ENCODE data around the gene CACNA1H.

Gene CACNA1H

GRCh38 chr16:1126586-1126985 lies 26.3 kb upstream of the CACNA1H start:
- DNase-seq (ENCODE audit: low spot score), result no peak
- H3K4me3 ChIP-seq, result no peak overlapping the region
- H3K27ac ChIP-seq, result no peak overlapping the region
- TF ChIP-seq CTCF (IDR thresholded peaks at IDR 0.05), result no peak

- no peak overlapping the region for H3K27ac ChIP-seq
- DNase-seq (ENCODE audit: low spot score), result no peak
- no peak for TF ChIP-seq CTCF (IDR thresholded peaks at IDR 0.05)
- no peak overlapping the region for H3K4me3 ChIP-seq
Observed at GRCh38 chr16:1127101-1127500, 25.8 kb upstream of the CACNA1H start.

- no peak for TF ChIP-seq CTCF (IDR thresholded peaks at IDR 0.05)
Observed at GRCh38 chr16:1127971-1128715, 24.8 kb upstream of the CACNA1H start.

GRCh38 chr16:1129106-1129960 lies 23.6 kb upstream of the CACNA1H start:
- no peak for TF ChIP-seq CTCF (IDR thresholded peaks at IDR 0.05)
- H3K4me3 ChIP-seq, result no peak overlapping the region
- DNase-seq (ENCODE audit: low spot score), result no peak
- no peak overlapping the region for H3K27ac ChIP-seq

More at GRCh38 chr16:1127971-1128715, 24.8 kb upstream of the CACNA1H start:
- Histone ChIP-seq H3K4me3 (no peak overlapping the region), H3K27ac (no peak overlapping the region)
- no peak for DNase-seq (ENCODE audit: low spot score)

GRCh38 chr16:1130382-1130781 lies 22.5 kb upstream of the CACNA1H start:
- DNase-seq (ENCODE audit: low spot score), result no peak
- Histone ChIP-seq H3K27ac (no peak overlapping the region), H3K4me3 (no peak overlapping the region)
- no peak for TF ChIP-seq CTCF (IDR thresholded peaks at IDR 0.05)

- Histone ChIP-seq H3K27ac (no peak overlapping the region), H3K4me3 (no peak overlapping the region)
- TF ChIP-seq CTCF (IDR thresholded peaks at IDR 0.05), result no peak
- no peak for DNase-seq (ENCODE audit: low spot score)
Observed at GRCh38 chr16:1131378-1131994, 21.4 kb upstream of the CACNA1H start.
